Upper lobe of right lung (tissue), 1 donor: ENCODE results near the gene RBL2. TPM values are rescaled to one million over a fixed set of nuclear protein-coding genes. Genes with fewer than 3 reads are reported as not detected.

ENCODE experiments used
- ATAC-seq: fragments of 200-7000 bp; cut with Tn5 transposase; one replicate; pipeline ENCODE4 v1.9.1; 2020; ENCODE audit warnings: mild to moderate bottlenecking, moderate library complexity
- DNase-seq: peaks from one replicate; pipeline ENCODE4 v3.0.0-alpha.2; 2020
- H3K27ac ChIP-seq: fragments of 200-600 bp; one replicate; pipeline ENCODE4 v1.8.0; 2022
- H3K27me3 ChIP-seq: fragments of 200-600 bp; one replicate; pipeline ENCODE4 v1.8.0; 2022; ENCODE audit warnings: mild to moderate bottlenecking
- H3K36me3 ChIP-seq: fragments of 200-600 bp; one replicate; pipeline ENCODE4 v1.8.0; 2022
- H3K4me1 ChIP-seq: fragments of 200-600 bp; one replicate; pipeline ENCODE4 v1.8.0; 2022
- H3K4me3 ChIP-seq: fragments of 200-600 bp; one replicate; pipeline ENCODE4 v1.8.0; 2022; ENCODE audit warnings: mild to moderate bottlenecking
- H3K9me3 ChIP-seq: fragments of 200-600 bp; one replicate; pipeline ENCODE4 v1.8.0; 2022
- CTCF ChIP-seq: fragments of 200-600 bp; IDR thresholded peaks from one replicate; pipeline ENCODE4 v1.8.0; 2022; ENCODE audit warnings: antibody characterized with exemption
- intact Hi-C: fragments of 100-400 bp; cut with DNase I; formaldehyde crosslinking; loops from one replicate; pipeline ENCODE4 v1.11.0; 2022
- total RNA-seq: library from RNA; stranded (reverse); fragmentation: NEBNext Ultra II Directional; extraction: Animal tissue kit (Norgen Biotek cat#: 25700); gene quantifications from one replicate; pipeline ENCODE4 v1.2.1, GENCODE V29; 2021
- donor health status: DM: no; HTN: yes; CAD: no; lungs with severe emphysema.

The RBL2 gene
- total RNA-seq, 1 donor from 2014 or later, result 97.9 TPM

- TF ChIP-seq CTCF, result no peak
- peak overlapping the region; percentile 66 for H3K27ac ChIP-seq
- peak; percentile 36 for ATAC-seq
Measured at GRCh38 chr16:53515259-53515658, 81.0 kb downstream of the RBL2 start.

GRCh38 chr16:53515811-53516210 is 81.5 kb downstream of the RBL2 start:
- H3K4me3 ChIP-seq, result no peak overlapping the region
- no peaks in the 10 kb centered on the region for H3K36me3 ChIP-seq
- intact Hi-C loops, result no loop called here
- H3K9me3 ChIP-seq, result no peaks in the 10 kb centered on the region
- H3K4me1 ChIP-seq, result peaks cover 8% of the 10 kb centered on the region
- ATAC-seq, result no peak
- no peaks in the 10 kb centered on the region for H3K27me3 ChIP-seq
- no peak overlapping the region for H3K27ac ChIP-seq
- DNase-seq, result no peak
- no peak for TF ChIP-seq CTCF

More at GRCh38 chr16:53515259-53515658, 81.0 kb downstream of the RBL2 start:
- no peaks in the 10 kb centered on the region for H3K9me3 ChIP-seq
- no peaks in the 10 kb centered on the region for H3K36me3 ChIP-seq
- no peak for DNase-seq
- intact Hi-C loops, result no loop called here
- H3K4me3 ChIP-seq, result no peak overlapping the region
- H3K4me1 ChIP-seq, result peaks cover 12% of the 10 kb centered on the region
- H3K27me3 ChIP-seq, result no peaks in the 10 kb centered on the region

- DNase-seq (no peak), ATAC-seq (no peak)
- H3K27me3 ChIP-seq, result no peaks in the 10 kb centered on the region
- H3K9me3 ChIP-seq, result no peaks in the 10 kb centered on the region
- H3K4me3 ChIP-seq, result no peak overlapping the region
- intact Hi-C loops, result no loop called here
- peaks cover 6% of the 10 kb centered on the region for H3K4me1 ChIP-seq
- no peak for TF ChIP-seq CTCF
- no peaks in the 10 kb centered on the region for H3K36me3 ChIP-seq
- H3K27ac ChIP-seq, result peak overlapping the region; percentile 87
Measured at GRCh38 chr16:53517851-53518250, 83.6 kb downstream of the RBL2 start.

- DNase-seq, result no peak
- H3K27ac ChIP-seq, result peak overlapping the region; percentile 87
- peak overlapping the region; percentile 26 for H3K4me3 ChIP-seq
- H3K4me1 ChIP-seq, result peaks cover 6% of the 10 kb centered on the region
- intact Hi-C loops, result no loop called here
- TF ChIP-seq CTCF, result no peak
- no peaks in the 10 kb centered on the region for H3K9me3 ChIP-seq
- ATAC-seq, result peak; percentile 81
- H3K36me3 ChIP-seq, result no peaks in the 10 kb centered on the region
- H3K27me3 ChIP-seq, result no peaks in the 10 kb centered on the region
Measured at GRCh38 chr16:53518550-53519416, 84.5 kb downstream of the RBL2 start.

- ATAC-seq (no peak), DNase-seq (no peak)
- no peak for TF ChIP-seq CTCF
- no peaks in the 10 kb centered on the region for H3K36me3 ChIP-seq
- no peaks in the 10 kb centered on the region for H3K9me3 ChIP-seq
- no peak overlapping the region for H3K4me3 ChIP-seq
- intact Hi-C loops, result no loop called here
- H3K4me1 ChIP-seq, result peaks cover 6% of the 10 kb centered on the region
- H3K27me3 ChIP-seq, result no peaks in the 10 kb centered on the region
- H3K27ac ChIP-seq, result peak overlapping the region; percentile 87
Measured at GRCh38 chr16:53519417-53520091, 85.3 kb downstream of the RBL2 start.
